Mucosa of gallbladder (tissue), 1 donor: ENCODE measurements around the gene LYRM7. TPM values are rescaled to one million over a fixed set of nuclear protein-coding genes. Genes with fewer than 3 reads are reported as not detected.

Source experiments
- total RNA-seq: library from RNA; stranded (reverse); gene quantifications from one replicate; pipeline ENCODE4 v1.2.1, GENCODE V29; 2021
- donor health status: DM: no; HTN: no; CAD: no.

LYRM7 gene
- total RNA-seq, 1 donor from 2014 or later: 7.5 TPM

Other genes with a start within 250 kb of the LYRM7 start
- 152 TPM for gene HINT1, start 5.7 kb upstream of the LYRM7 start, total RNA-seq
- gene CDC42SE2, start 93.1 kb downstream of the LYRM7 start, total RNA-seq: 47.6 TPM